Activated CD4-positive, alpha-beta memory T cell treated with anti-CD3 and anti-CD28 coated beads for 36 hours (primary cell): ENCODE data around the gene PARD3B. TPM values are rescaled to one million over a fixed set of nuclear protein-coding genes. Genes with fewer than 3 reads are reported as not detected.

Experiments
- CTCF ChIA-PET: fragments of 350-600 bp; sonication (Branson Sonifier 250); formaldehyde crosslinking; loops from one replicate; lab custom pipeline; 2021; ENCODE audit warnings: antibody characterized with exemption, inconsistent platforms; lab: Charles Lee
- POLR2A ChIA-PET: fragments of 350-600 bp; sonication (Branson Sonifier 250); formaldehyde crosslinking; loops from one replicate; lab custom pipeline; 2021; ENCODE audit warnings: antibody characterized with exemption; lab: Charles Lee
- DNase-seq: peaks from one replicate; pipeline ENCODE4 v3.0.0-alpha.2; 2020
- H3K27ac Mint-ChIP-seq: one replicate; pipeline ENCODE4 v1.8.0; 2021; ENCODE audit warnings: mixed read lengths
- H3K27me3 Mint-ChIP-seq: one replicate; pipeline ENCODE4 v1.8.0; 2021; ENCODE audit warnings: mixed read lengths
- H3K36me3 Mint-ChIP-seq: one replicate; pipeline ENCODE4 v1.8.0; 2021; ENCODE audit warnings: mixed read lengths
- H3K4me1 Mint-ChIP-seq: one replicate; pipeline ENCODE4 v1.8.0; 2021; ENCODE audit warnings: low read depth, mixed read lengths
- H3K4me3 Mint-ChIP-seq: one replicate; pipeline ENCODE4 v1.8.0; 2021; ENCODE audit warnings: mild to moderate bottlenecking, mixed read lengths
- H3K9me3 Mint-ChIP-seq: one replicate; pipeline ENCODE4 v1.8.0; 2021; ENCODE audit warnings: mixed read lengths
- intact Hi-C: fragments of 100-400 bp; cut with micrococcal nuclease; formaldehyde crosslinking; loops from one replicate; pipeline ENCODE4 v1.15.1; 2023
- total RNA-seq, 2 experiments: library from RNA; stranded (reverse); gene quantifications; one replicate each; pipeline ENCODE4 v1.2.3, GENCODE V29; 2021

Gene PARD3B
- total RNA-seq, 2 experiments from 2014 or later: 0.07 to 0.70 TPM

- ChIA-PET POLR2A (no interaction called here), CTCF (interaction anchor here (0.9 kb wide), 1 partner anchor 790 kb away, joined by 3 read pairs; no protein-coding TSS in a partner anchor)
- no peak for DNase-seq
These were observed 340.5 kb downstream of the PARD3B start for GRCh38 chr2:204885747-204886146.

GRCh38 chr2:204886713-204887112 lies 341.4 kb downstream of the PARD3B start:
- no peak overlapping the region for H3K4me3 Mint-ChIP-seq
- POLR2A ChIA-PET: no interaction called here
- intact Hi-C loops: no loop called here
- H3K9me3 Mint-ChIP-seq: no peaks in the 10 kb centered on the region
- CTCF ChIA-PET: no interaction called here
- H3K36me3 Mint-ChIP-seq: no peaks in the 10 kb centered on the region
- H3K4me1 Mint-ChIP-seq: peaks cover 5% of the 10 kb centered on the region
- H3K27ac Mint-ChIP-seq: no peak overlapping the region
- no peaks in the 10 kb centered on the region for H3K27me3 Mint-ChIP-seq
- no peak for DNase-seq

More at GRCh38 chr2:204885747-204886146, 340.5 kb downstream of the PARD3B start:
- Mint-ChIP-seq H3K4me3 (no peak overlapping the region), H3K27me3 (no peaks in the 10 kb centered on the region), H3K9me3 (no peaks in the 10 kb centered on the region), H3K36me3 (no peaks in the 10 kb centered on the region), H3K4me1 (peaks cover 14% of the 10 kb centered on the region), H3K27ac (no peak overlapping the region)
- intact Hi-C loops: no loop called here

DNA sequence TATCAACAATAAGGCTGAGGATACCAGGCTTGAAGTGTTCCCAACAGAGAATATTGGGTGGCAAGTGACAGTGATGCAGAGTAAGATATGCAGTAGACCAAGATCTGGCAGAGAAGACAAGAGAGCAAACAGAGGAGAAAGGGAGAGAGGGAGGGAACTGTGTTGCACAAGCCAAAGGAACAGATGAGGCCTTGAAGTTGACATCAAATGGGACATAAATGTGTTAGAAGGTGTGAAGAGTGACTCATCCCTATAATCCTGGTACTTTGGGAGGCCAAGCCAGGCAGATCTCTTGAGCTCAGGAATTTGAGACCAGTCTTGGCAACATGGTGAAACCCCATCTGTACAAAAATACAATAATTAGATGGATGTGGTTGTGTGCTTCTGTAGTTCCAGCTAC lies 342.9 kb downstream of the PARD3B start:
- no peaks in the 10 kb centered on the region for H3K9me3 Mint-ChIP-seq
- DNase-seq: no peak
- intact Hi-C loops: no loop called here
- H3K4me1 Mint-ChIP-seq: no peaks in the 10 kb centered on the region
- H3K36me3 Mint-ChIP-seq: no peaks in the 10 kb centered on the region
- no peak overlapping the region for H3K4me3 Mint-ChIP-seq
- ChIA-PET CTCF (no interaction called here), POLR2A (no interaction called here)
- H3K27me3 Mint-ChIP-seq: no peaks in the 10 kb centered on the region
- H3K27ac Mint-ChIP-seq: no peak overlapping the region

DNA sequence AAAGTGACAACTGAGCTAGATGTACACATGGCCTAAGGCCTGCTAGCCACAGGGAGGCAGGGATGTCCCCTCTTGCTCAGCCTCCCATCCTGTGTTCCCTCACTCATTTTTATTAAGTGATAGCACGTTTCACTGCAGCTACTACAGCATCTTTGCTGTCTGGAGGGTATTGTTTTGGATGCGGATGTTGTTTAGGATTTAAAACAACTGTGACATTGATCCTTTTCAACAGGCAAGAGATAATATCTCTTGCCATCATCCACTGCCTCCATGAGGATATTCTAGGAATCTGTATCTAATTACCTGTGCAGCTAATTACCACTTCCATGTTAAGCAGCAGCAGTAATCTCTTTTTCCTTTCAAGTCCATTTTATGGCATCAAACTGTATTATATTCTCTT lies 345.4 kb downstream of the PARD3B start:
- no peaks in the 10 kb centered on the region for H3K27me3 Mint-ChIP-seq
- H3K4me1 Mint-ChIP-seq: no peaks in the 10 kb centered on the region
- H3K36me3 Mint-ChIP-seq: no peaks in the 10 kb centered on the region
- H3K9me3 Mint-ChIP-seq: no peaks in the 10 kb centered on the region
- no peak for DNase-seq
- ChIA-PET POLR2A (no interaction called here), CTCF (no interaction called here)
- H3K4me3 Mint-ChIP-seq: no peak overlapping the region
- intact Hi-C loops: no loop called here
- H3K27ac Mint-ChIP-seq: no peak overlapping the region

GRCh38 chr2:204891739-204892138 lies 346.5 kb downstream of the PARD3B start:
- intact Hi-C loops: no loop called here
- H3K36me3 Mint-ChIP-seq: no peaks in the 10 kb centered on the region
- H3K27me3 Mint-ChIP-seq: no peaks in the 10 kb centered on the region
- POLR2A ChIA-PET: no interaction called here
- CTCF ChIA-PET: no interaction called here
- no peaks in the 10 kb centered on the region for H3K9me3 Mint-ChIP-seq
- H3K27ac Mint-ChIP-seq: no peak overlapping the region
- H3K4me3 Mint-ChIP-seq: no peak overlapping the region
- H3K4me1 Mint-ChIP-seq: peaks cover 2% of the 10 kb centered on the region
- DNase-seq: no peak

GRCh38 chr2:204892506-204893255 lies 347.4 kb downstream of the PARD3B start:
- CTCF ChIA-PET: no interaction called here
- Mint-ChIP-seq H3K4me3 (no peak overlapping the region), H3K36me3 (no peaks in the 10 kb centered on the region), H3K4me1 (peaks cover 2% of the 10 kb centered on the region), H3K9me3 (no peaks in the 10 kb centered on the region), H3K27me3 (no peaks in the 10 kb centered on the region), H3K27ac (no peak overlapping the region)
- POLR2A ChIA-PET: no interaction called here
- intact Hi-C loops: no loop called here
- DNase-seq: no peak

- peaks cover 7% of the 10 kb centered on the region for H3K36me3 Mint-ChIP-seq
- H3K27me3 Mint-ChIP-seq: no peaks in the 10 kb centered on the region
- H3K4me1 Mint-ChIP-seq: peaks cover 15% of the 10 kb centered on the region
- ChIA-PET CTCF (interaction anchor here (0.8 kb wide), 1 partner anchor 15 kb away, joined by 3 read pairs; no protein-coding TSS in a partner anchor), POLR2A (no interaction called here)
- H3K4me3 Mint-ChIP-seq: no peak overlapping the region
- intact Hi-C loops: no loop called here
- no peak overlapping the region for H3K27ac Mint-ChIP-seq
- DNase-seq: no peak
- peaks cover 14% of the 10 kb centered on the region for H3K9me3 Mint-ChIP-seq
These were observed 350.9 kb downstream of the PARD3B start for GRCh38 chr2:204896146-204896545.

DNA sequence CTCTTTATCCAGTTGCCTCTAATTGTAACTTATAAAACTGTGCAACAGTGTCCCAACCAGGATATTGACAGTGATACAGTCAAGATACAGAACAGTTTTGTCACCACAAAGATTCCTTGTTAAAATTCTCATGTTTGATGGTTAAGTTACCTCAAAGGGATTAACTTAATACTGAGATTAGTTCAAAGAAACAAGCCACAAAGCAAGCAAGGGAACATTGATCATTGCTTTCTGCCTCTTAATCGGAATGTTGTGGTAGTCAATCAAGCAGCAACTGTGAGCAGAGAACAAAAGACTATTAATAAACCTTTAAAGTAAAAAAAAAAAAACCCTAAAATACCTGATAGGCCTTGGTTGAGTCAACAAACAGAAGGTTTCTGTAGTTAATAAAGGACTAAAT lies 352.3 kb downstream of the PARD3B start:
- H3K9me3 Mint-ChIP-seq: peaks cover 14% of the 10 kb centered on the region
- H3K4me1 Mint-ChIP-seq: peaks cover 16% of the 10 kb centered on the region
- no peak overlapping the region for H3K4me3 Mint-ChIP-seq
- intact Hi-C loops: no loop called here
- no peak overlapping the region for H3K27ac Mint-ChIP-seq
- peaks cover 7% of the 10 kb centered on the region for H3K36me3 Mint-ChIP-seq
- no peak for DNase-seq
- ChIA-PET POLR2A (no interaction called here), CTCF (no interaction called here)
- no peaks in the 10 kb centered on the region for H3K27me3 Mint-ChIP-seq

- CTCF ChIA-PET: no interaction called here
- no peaks in the 10 kb centered on the region for H3K27me3 Mint-ChIP-seq
- intact Hi-C loops: no loop called here
These were observed 353.8 kb downstream of the PARD3B start for GRCh38 chr2:204898928-204899640.

DNA sequence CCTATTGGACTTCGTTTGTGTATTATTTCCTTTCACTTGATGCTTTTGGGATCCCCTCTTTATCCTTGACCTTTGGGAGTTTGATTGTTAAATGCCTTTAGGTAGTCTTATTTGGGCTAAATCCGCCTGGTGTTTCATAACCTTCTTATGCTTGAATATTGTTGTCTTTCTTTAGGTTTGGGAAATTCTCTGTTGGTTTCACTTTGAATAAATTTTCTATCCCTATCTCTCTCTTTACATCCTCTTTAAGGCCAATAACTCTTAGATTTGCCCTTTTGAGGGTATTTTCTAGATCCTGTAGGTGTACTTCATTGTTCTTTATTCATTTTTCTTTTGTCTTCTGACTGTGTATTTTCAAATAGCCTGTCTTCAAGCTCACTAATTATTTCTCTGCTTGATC lies 354.7 kb downstream of the PARD3B start:
- no peak for DNase-seq
- ChIA-PET CTCF (no interaction called here), POLR2A (no interaction called here)
- no peaks in the 10 kb centered on the region for H3K27me3 Mint-ChIP-seq
- H3K4me3 Mint-ChIP-seq: no peak overlapping the region
- intact Hi-C loops: no loop called here
- H3K9me3 Mint-ChIP-seq: peaks cover 14% of the 10 kb centered on the region
- no peak overlapping the region for H3K27ac Mint-ChIP-seq
- peaks cover 16% of the 10 kb centered on the region for H3K4me1 Mint-ChIP-seq
- H3K36me3 Mint-ChIP-seq: peaks cover 7% of the 10 kb centered on the region

More at GRCh38 chr2:204898928-204899640, 353.8 kb downstream of the PARD3B start:
- peaks cover 7% of the 10 kb centered on the region for H3K36me3 Mint-ChIP-seq
- no peak for DNase-seq
- POLR2A ChIA-PET: no interaction called here
- H3K4me3 Mint-ChIP-seq: no peak overlapping the region
- peaks cover 16% of the 10 kb centered on the region for H3K4me1 Mint-ChIP-seq
- peaks cover 14% of the 10 kb centered on the region for H3K9me3 Mint-ChIP-seq
- no peak overlapping the region for H3K27ac Mint-ChIP-seq

DNA sequence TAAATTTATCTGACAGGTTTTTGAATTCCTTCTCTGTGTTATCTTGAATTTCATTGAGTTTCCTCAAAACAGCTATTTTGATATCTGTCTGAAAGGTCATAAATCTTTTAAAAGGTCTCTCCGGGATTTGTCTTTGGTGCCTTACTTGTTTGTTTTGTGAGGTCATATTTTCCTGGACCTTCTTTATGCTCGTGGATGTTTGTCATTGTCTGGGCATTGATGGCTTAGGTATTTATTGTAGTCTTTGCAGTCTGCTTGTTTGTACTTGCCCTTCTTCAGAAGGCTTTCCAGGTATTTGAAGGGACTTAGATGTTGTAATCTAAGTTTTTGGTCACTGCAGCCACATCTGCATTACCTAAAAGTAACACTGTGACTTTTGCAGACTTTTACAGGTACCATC lies 355.2 kb downstream of the PARD3B start:
- POLR2A ChIA-PET: no interaction called here

DNA sequence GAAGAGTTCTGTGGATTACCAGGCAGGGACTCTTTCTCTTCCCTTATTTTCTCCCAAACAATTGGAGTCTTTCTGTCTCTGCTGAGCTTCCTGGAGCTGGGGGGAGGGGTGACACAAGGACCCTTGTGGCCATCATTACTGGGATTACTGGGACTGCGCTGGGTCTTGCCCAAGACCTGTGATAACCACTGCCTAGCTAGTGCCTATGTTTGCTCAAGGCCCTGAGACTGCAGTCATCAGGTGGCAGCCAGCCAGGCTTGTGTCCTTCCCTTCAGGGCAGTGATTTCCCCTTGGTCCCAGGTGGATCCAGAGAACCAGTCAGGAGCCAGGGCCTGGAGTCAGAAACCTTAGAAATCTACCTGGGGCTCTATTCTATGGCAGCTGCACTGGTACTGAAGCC lies 355.6 kb downstream of the PARD3B start:
- H3K36me3 Mint-ChIP-seq: peaks cover 7% of the 10 kb centered on the region
- intact Hi-C loops: no loop called here
- peaks cover 14% of the 10 kb centered on the region for H3K9me3 Mint-ChIP-seq
- no peaks in the 10 kb centered on the region for H3K27me3 Mint-ChIP-seq
- H3K27ac Mint-ChIP-seq: no peak overlapping the region
- peaks cover 16% of the 10 kb centered on the region for H3K4me1 Mint-ChIP-seq
- ChIA-PET POLR2A (no interaction called here), CTCF (no interaction called here)
- H3K4me3 Mint-ChIP-seq: no peak overlapping the region
- no peak for DNase-seq

More for the DNA sequence above, 355.2 kb downstream of the PARD3B start:
- peaks cover 7% of the 10 kb centered on the region for H3K36me3 Mint-ChIP-seq
- H3K27ac Mint-ChIP-seq: no peak overlapping the region
- H3K4me1 Mint-ChIP-seq: peaks cover 16% of the 10 kb centered on the region
- intact Hi-C loops: no loop called here
- CTCF ChIA-PET: no interaction called here
- H3K27me3 Mint-ChIP-seq: no peaks in the 10 kb centered on the region
- no peak overlapping the region for H3K4me3 Mint-ChIP-seq
- no peak for DNase-seq
- peaks cover 14% of the 10 kb centered on the region for H3K9me3 Mint-ChIP-seq
